Measurements from ENCODE around the gene FSIP1.

The FSIP1 gene

DNA sequence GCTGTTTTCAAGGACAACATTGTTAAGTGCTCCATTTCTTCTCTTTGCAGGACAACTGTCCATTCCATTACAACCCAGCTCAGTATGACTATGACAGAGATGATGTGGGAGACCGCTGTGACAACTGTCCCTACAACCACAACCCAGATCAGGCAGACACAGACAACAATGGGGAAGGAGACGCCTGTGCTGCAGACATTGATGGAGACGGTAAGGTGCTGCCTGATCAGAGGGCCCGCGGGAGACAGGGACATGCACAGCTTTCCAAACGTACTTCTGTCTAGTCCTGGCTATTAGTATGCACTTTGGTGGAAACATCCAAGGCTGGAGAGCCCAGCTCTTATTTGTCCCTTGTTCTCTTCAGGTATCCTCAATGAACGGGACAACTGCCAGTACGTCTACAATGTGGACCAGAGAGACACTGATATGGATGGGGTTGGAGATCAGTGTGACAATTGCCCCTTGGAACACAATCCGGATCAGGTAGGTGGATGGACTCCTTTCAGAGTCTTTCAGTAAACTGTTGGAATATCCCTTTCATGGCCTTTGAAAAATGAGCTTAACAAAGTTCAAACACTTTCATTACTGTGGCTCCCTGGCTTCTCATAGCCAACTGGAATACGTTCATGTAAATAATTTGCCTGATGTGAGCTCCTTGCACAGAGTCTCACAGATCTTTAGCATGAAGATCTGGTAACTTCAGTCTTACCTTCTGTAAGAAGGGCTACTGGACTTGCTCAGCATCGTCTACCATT lies 191.3 kb downstream of the FSIP1 start:
- TF ChIP-seq, protein P1, sequence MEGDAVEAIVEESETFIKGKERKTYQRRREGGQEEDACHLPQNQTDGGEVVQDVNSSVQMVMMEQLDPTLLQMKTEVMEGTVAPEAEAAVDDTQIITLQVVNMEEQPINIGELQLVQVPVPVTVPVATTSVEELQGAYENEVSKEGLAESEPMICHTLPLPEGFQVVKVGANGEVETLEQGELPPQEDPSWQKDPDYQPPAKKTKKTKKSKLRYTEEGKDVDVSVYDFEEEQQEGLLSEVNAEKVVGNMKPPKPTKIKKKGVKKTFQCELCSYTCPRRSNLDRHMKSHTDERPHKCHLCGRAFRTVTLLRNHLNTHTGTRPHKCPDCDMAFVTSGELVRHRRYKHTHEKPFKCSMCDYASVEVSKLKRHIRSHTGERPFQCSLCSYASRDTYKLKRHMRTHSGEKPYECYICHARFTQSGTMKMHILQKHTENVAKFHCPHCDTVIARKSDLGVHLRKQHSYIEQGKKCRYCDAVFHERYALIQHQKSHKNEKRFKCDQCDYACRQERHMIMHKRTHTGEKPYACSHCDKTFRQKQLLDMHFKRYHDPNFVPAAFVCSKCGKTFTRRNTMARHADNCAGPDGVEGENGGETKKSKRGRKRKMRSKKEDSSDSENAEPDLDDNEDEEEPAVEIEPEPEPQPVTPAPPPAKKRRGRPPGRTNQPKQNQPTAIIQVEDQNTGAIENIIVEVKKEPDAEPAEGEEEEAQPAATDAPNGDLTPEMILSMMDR (conservative IDR thresholded peaks at IDR 0.05; ENCODE audit: low read depth, low read length): no peak

GRCh38 chr15:39589815-39590644 lies 192.6 kb downstream of the FSIP1 start:
- DNase-seq (ENCODE audit: low read depth): no peak
- no peak overlapping the region for H3K4me3 ChIP-seq (ENCODE audit: low read length)
- TF ChIP-seq, protein P1 (conservative IDR thresholded peaks at IDR 0.05; ENCODE audit: low read depth, low read length): no peak

More for the DNA sequence above, 191.3 kb downstream of the FSIP1 start:
- H3K4me3 ChIP-seq (ENCODE audit: low read length): no peak overlapping the region
- no peak for DNase-seq (ENCODE audit: low read depth)

GRCh38 chr15:39589193-39589814 lies 193.3 kb downstream of the FSIP1 start:
- H3K4me3 ChIP-seq (ENCODE audit: low read length): no peak overlapping the region
- no peak for DNase-seq (ENCODE audit: low read depth)
- TF ChIP-seq, protein P1 (conservative IDR thresholded peaks at IDR 0.05; ENCODE audit: low read depth, low read length): no peak

DNA sequence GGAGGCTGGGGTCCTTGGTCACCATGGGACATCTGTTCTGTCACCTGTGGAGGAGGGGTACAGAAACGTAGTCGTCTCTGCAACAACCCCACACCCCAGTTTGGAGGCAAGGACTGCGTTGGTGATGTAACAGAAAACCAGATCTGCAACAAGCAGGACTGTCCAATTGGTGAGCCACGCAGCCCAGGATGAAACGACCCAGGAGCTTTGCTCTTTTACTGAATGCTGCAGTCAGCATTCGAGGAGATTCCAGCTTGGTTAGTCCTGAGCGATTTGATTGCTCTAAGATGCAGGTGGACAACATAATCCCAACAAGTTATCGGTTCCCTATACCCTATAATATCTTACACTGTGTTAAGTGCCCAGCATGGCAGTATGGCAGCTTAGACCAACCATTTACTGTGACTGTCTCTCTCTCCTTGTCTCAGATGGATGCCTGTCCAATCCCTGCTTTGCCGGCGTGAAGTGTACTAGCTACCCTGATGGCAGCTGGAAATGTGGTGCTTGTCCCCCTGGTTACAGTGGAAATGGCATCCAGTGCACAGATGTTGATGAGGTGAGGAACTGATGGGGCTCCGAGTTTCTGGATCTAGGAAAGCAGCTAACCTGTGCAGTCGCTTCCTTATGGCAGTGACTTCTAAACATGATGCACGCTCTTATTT lies 194.0 kb downstream of the FSIP1 start:
- DNase-seq (ENCODE audit: low read depth): no peak
- no peak overlapping the region for H3K4me3 ChIP-seq (ENCODE audit: low read length)
- TF ChIP-seq, protein P1 (conservative IDR thresholded peaks at IDR 0.05; ENCODE audit: low read depth, low read length): no peak

DNA sequence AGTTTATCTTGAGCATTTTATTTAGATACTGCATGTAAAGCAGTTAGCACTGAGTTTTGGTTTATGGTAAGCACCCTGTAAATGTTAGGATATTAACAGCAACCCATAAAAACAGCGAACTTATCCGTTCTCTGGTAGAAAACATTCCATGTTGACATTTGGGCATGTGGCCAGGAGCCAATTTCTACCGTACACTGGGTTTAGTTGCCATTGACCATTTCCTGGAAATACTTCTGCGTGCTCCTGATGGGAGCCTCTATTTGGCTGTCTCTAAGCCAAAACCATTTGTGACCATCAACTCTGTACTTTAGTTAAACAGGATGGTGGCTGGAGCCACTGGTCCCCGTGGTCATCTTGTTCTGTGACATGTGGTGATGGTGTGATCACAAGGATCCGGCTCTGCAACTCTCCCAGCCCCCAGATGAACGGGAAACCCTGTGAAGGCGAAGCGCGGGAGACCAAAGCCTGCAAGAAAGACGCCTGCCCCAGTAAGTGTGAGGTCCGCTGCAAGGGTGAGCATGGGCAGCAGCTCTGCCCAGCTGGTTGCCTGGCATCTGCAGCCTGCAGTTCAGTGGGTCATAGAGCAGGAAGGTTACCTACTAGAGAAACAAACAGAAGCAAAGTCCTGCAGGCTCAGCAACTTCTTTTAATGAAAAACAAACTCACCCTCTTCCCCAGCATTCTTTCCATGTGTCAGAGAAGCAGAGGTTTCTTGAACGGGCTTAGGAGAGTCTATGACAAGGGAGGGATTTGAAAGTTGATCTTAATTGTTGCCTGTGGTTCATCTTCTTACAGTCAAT lies 194.7 kb downstream of the FSIP1 start:
- no peak overlapping the region for H3K4me3 ChIP-seq (ENCODE audit: low read length)
- no peak for DNase-seq (ENCODE audit: low read depth)
- TF ChIP-seq, protein P1 (conservative IDR thresholded peaks at IDR 0.05; ENCODE audit: low read depth, low read length): no peak

GRCh38 chr15:39587096-39587721 lies 195.4 kb downstream of the FSIP1 start:
- DNase-seq (ENCODE audit: low read depth): no peak
- no peak overlapping the region for H3K4me3 ChIP-seq (ENCODE audit: low read length)
- TF ChIP-seq, protein P1 (conservative IDR thresholded peaks at IDR 0.05; ENCODE audit: low read depth, low read length): no peak
